PC-3 (cell line): ENCODE measurements around the gene YWHAG. TPM values are rescaled to one million over a fixed set of nuclear protein-coding genes. Genes with fewer than 3 reads are reported as not detected.

Experiments used
- ATAC-seq: fragments of 200-7000 bp; cut with Tn5 transposase; 2 replicates; pipeline ENCODE4 v1.9.1; 2020; ENCODE audit warnings: mild to moderate bottlenecking, moderate library complexity
- BruUV-seq: library from RNA; stranded (reverse); fragments of 400-500 nt; replicated peaks from 2 replicates; lab custom pipeline; 2021; lab: Mats Ljungman, UMichigan
- CTCF ChIA-PET: fragments of 300-600 bp; sonication (Branson Sonifier 250); formaldehyde crosslinking; loops from one replicate; lab custom pipeline; 2022; ENCODE audit warnings: antibody characterized with exemption; lab: Charles Lee
- POLR2A ChIA-PET: fragments of 300-600 bp; sonication (Branson Sonifier 250); formaldehyde crosslinking; loops from one replicate; lab custom pipeline; 2022; ENCODE audit warnings: antibody characterized with exemption; ENCODE audit not compliant: unreplicated experiment; lab: Charles Lee
- DNase-seq: peaks from one replicate; pipeline ENCODE4 v3.0.0-alpha.2; 2015
- H2AFZ ChIP-seq: fragments of 300-600 bp; sonication (generic); 2 replicates; pipeline ENCODE4 v1.6.0; 2016; ENCODE audit warnings: antibody characterized with exemption, low read length
- H3F3A ChIP-seq: fragments of 300-600 bp; sonication (generic); one replicate; pipeline ENCODE4 v1.6.0; 2017; ENCODE audit warnings: antibody characterized with exemption, low read length, control low read depth, mild to moderate bottlenecking; ENCODE audit not compliant: unreplicated experiment
- H3K27ac ChIP-seq: fragments of 300-600 bp; sonication (generic); 2 replicates; pipeline ENCODE4 v1.5.1; 2016; ENCODE audit warnings: mild to moderate bottlenecking, low read length
- H3K27me3 ChIP-seq: fragments of 300-600 bp; sonication (generic); 2 replicates; pipeline ENCODE4 v1.6.1; 2016; ENCODE audit warnings: low read length, mixed read lengths
- H3K36me3 ChIP-seq: fragments of 300-600 bp; sonication (generic); 2 replicates; pipeline ENCODE4 v1.6.1; 2016; ENCODE audit warnings: low read depth, mixed run types, low read length, mixed read lengths
- H3K4me1 ChIP-seq: fragments of 300-600 bp; sonication (generic); 2 replicates; pipeline ENCODE4 v1.5.1; 2016; ENCODE audit warnings: low read length; ENCODE audit not compliant: insufficient read depth
- H3K4me2 ChIP-seq: fragments of 300-600 bp; sonication (generic); 2 replicates; pipeline ENCODE4 v1.6.0; 2016; ENCODE audit warnings: low read length
- H3K4me3 ChIP-seq: fragments of 300-600 bp; sonication (generic); 2 replicates; pipeline ENCODE4 v1.5.1; 2016; ENCODE audit warnings: mild to moderate bottlenecking, low read length, mixed read lengths
- H3K79me2 ChIP-seq: fragments of 300-600 bp; sonication (generic); 2 replicates; pipeline ENCODE4 v1.6.1; 2017; ENCODE audit warnings: low read length, mixed read lengths
- H3K9ac ChIP-seq: fragments of 300-600 bp; sonication (generic); 2 replicates; pipeline ENCODE4 v1.6.0; 2016; ENCODE audit warnings: mild to moderate bottlenecking, low read length
- H3K9me2 ChIP-seq: fragments of 300-600 bp; sonication (generic); replicated peaks from 2 replicates; pipeline ENCODE4 v1.6.1; 2016; ENCODE audit warnings: mixed run types, low read length, mixed read lengths
- H3K9me3 ChIP-seq: fragments of 300-600 bp; sonication (generic); 2 replicates; pipeline ENCODE4 v1.6.1; 2016; ENCODE audit warnings: low read length, mixed read lengths
- H4K20me1 ChIP-seq: fragments of 300-600 bp; sonication (generic); 2 replicates; pipeline ENCODE4 v1.6.1; 2016; ENCODE audit warnings: low read length, mixed read lengths
- EZH2 ChIP-seq: fragments of 300-600 bp; sonication (generic); IDR thresholded peaks from one replicate; pipeline ENCODE4 v1.6.1; 2017; ENCODE audit warnings: antibody characterized with exemption, mild to moderate bottlenecking, low read length; ENCODE audit not compliant: unreplicated experiment
- EZH2phosphoT487 ChIP-seq: fragments of 300-600 bp; sonication (generic); IDR thresholded peaks from 2 replicates; pipeline ENCODE4 v1.6.1; 2018; ENCODE audit warnings: mild to moderate bottlenecking, antibody characterized with exemption, low read length, borderline replicate concordance
- intact Hi-C: fragments of 100-400 bp; cut with micrococcal nuclease; formaldehyde crosslinking; loops from 2 replicates; pipeline ENCODE4 v1.9.0; 2023
- total RNA-seq: library from RNA; depleted of rRNA; stranded (reverse); fragments of >200 nt; gene quantifications from 2 replicates; pipeline ENCODE4 v1.2.3, GENCODE V29; 2014
- TF ChIP-seq, protein P1 (sequence below): fragments of 300-600 bp; sonication (generic); conservative IDR thresholded peaks from 2 replicates; pipeline ENCODE4 v1.5.1; 2017; ENCODE audit warnings: antibody characterized with exemption, low read depth, mild to moderate bottlenecking, low read length

The YWHAG gene
- total RNA-seq, 1 experiment from 2014 or later: 42.2 TPM

DNA sequence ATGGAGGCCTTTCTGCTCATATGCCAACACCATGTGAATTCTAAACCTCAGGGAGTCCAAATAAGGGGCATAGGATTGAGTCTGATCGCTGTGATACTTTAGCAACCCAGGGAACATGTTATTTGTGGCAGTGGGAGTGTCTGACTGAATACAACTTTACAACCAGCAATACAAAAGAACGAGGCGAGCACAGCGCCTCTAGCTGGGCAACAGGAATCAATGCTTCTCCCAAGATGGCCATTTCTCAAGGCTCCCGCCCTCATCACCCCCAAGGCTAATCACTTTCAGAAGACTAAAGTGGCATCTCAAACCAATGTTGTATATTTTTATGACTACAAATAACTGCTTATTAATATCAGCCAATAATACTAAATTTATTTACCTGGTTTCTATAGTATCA is 28.1 kb downstream of the YWHAG start:
- H3K27me3 ChIP-seq: no peaks in the 10 kb centered on the region
- 0 out of 2 replicates have a peak, but pooled peaks cover 4% of the 10 kb centered on the region for H3K4me1 ChIP-seq
- ChIA-PET CTCF (no interaction called here), POLR2A (no interaction called here)
- H2AFZ ChIP-seq: no peak overlapping the region
- no peak overlapping the region for H3K4me3 ChIP-seq
- TF ChIP-seq EZH2: no peak
- TF ChIP-seq, protein P1, sequence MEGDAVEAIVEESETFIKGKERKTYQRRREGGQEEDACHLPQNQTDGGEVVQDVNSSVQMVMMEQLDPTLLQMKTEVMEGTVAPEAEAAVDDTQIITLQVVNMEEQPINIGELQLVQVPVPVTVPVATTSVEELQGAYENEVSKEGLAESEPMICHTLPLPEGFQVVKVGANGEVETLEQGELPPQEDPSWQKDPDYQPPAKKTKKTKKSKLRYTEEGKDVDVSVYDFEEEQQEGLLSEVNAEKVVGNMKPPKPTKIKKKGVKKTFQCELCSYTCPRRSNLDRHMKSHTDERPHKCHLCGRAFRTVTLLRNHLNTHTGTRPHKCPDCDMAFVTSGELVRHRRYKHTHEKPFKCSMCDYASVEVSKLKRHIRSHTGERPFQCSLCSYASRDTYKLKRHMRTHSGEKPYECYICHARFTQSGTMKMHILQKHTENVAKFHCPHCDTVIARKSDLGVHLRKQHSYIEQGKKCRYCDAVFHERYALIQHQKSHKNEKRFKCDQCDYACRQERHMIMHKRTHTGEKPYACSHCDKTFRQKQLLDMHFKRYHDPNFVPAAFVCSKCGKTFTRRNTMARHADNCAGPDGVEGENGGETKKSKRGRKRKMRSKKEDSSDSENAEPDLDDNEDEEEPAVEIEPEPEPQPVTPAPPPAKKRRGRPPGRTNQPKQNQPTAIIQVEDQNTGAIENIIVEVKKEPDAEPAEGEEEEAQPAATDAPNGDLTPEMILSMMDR: peak; percentile 43; the same call in 1 of the 2 replicates
- H3K4me2 ChIP-seq: no peak overlapping the region
- no peaks in the 10 kb centered on the region for H3K9me3 ChIP-seq
- H3K27ac ChIP-seq: no peak overlapping the region
- peaks cover 98% of the 10 kb centered on the region for H3K79me2 ChIP-seq
- no peak overlapping the region for H3K9ac ChIP-seq
- H3F3A ChIP-seq: peaks cover 8% of the 10 kb centered on the region
- DNase-seq (no peak), ATAC-seq (no peak)
- peaks cover 57% of the 10 kb centered on the region for H3K36me3 ChIP-seq
- BruUV-seq: no TSS peak
- peaks cover 73% of the 10 kb centered on the region for H4K20me1 ChIP-seq
- no peaks in the 10 kb centered on the region for H3K9me2 ChIP-seq
- intact Hi-C loops: no loop called here

DNA sequence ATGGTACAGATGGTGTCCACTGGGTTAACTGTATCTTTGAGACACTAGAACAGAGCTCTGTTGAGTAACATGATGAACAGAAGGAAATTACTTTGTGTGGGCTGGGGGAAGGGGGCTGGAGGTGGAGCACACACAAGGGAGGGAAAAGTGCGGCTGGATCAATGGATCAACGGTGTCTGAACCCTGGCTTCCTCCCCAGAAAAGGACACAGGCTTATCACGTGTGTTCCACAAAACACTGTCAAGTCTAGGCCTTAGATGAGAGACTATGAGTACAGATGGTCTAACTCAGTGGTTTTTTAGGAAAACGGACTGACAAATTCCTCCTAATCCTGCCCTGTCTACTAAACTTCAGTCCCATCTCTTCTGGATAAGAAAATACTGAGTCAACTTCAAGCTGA is 28.5 kb downstream of the YWHAG start:
- intact Hi-C loops: no loop called here
- TF ChIP-seq, protein P1: no peak
- TF ChIP-seq EZH2 (no peak), EZH2phosphoT487 (no peak)
- Histone ChIP-seq H4K20me1 (peaks cover 69% of the 10 kb centered on the region), H3K27me3 (no peaks in the 10 kb centered on the region), H3K4me1 (0 out of 2 replicates have a peak, but pooled peaks cover 4% of the 10 kb centered on the region), H3K4me3 (no peak overlapping the region), H3K9ac (no peak overlapping the region), H3K4me2 (no peak overlapping the region), H3K9me2 (no peaks in the 10 kb centered on the region), H3K9me3 (no peaks in the 10 kb centered on the region), H3K36me3 (peaks cover 59% of the 10 kb centered on the region), H2AFZ (no peak overlapping the region), H3K27ac (no peak overlapping the region), H3K79me2 (peaks cover 98% of the 10 kb centered on the region), H3F3A (peaks cover 8% of the 10 kb centered on the region)
- no peak for DNase-seq
- no TSS peak for BruUV-seq
- ChIA-PET POLR2A (no interaction called here), CTCF (no interaction called here)
- ATAC-seq: no peak

DNA sequence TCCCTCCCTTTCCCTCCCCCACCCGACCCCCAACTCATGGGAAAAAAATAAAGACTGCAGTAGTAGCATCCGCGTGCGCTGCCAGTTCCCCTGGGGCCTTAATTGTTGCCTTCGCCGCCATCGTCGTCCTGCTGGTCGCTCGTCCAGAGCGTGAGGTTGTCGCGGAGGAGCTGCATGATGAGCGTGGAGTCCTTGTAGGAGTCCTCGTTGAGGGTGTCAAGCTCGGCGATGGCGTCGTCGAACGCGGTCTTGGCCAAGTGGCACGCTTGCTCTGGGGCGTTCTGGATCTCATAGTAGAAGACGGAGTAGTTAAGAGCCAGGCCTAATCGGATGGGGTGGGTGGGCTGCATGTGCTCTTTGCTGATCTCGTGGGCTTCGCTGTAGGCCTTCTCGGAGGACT is 29.3 kb downstream of the YWHAG start:
- POLR2A ChIA-PET: no interaction called here

More for the DNA sequence above, 29.3 kb downstream of the YWHAG start:
- ATAC-seq (no peak), DNase-seq (no peak)
- Histone ChIP-seq H2AFZ (no peak overlapping the region), H4K20me1 (peaks cover 65% of the 10 kb centered on the region), H3K4me2 (no peak overlapping the region), H3K27me3 (no peaks in the 10 kb centered on the region), H3K9me3 (no peaks in the 10 kb centered on the region), H3K9ac (no peak overlapping the region), H3K4me3 (no peak overlapping the region), H3K27ac (no peak overlapping the region), H3K79me2 (peaks cover 98% of the 10 kb centered on the region), H3F3A (peaks cover 8% of the 10 kb centered on the region), H3K36me3 (peaks cover 61% of the 10 kb centered on the region), H3K9me2 (no peaks in the 10 kb centered on the region), H3K4me1 (0 out of 2 replicates have a peak, but pooled peaks cover 4% of the 10 kb centered on the region)
- no TSS peak for BruUV-seq
- TF ChIP-seq, protein P1: no peak
- TF ChIP-seq EZH2phosphoT487 (no peak), EZH2 (no peak)
- intact Hi-C loops: no loop called here
- CTCF ChIA-PET: interaction anchor here (0.7 kb wide), 1 partner anchor 152 kb away, joined by 4 read pairs; no protein-coding TSS in a partner anchor
